Thoracic aorta (tissue), 2 donors: ENCODE measurements around the gene COPS9. TPM values are rescaled to one million over a fixed set of nuclear protein-coding genes. Genes with fewer than 3 reads are reported as not detected.

Experiments
- ATAC-seq: fragments of 150-250 bp; one replicate; pipeline ENCODE4 v1.8.0; 2017; ENCODE audit warnings: low read depth; ENCODE audit not compliant: insufficient number of reproducible peaks, low FRiP score
- DNase-seq: peaks from one replicate; pipeline ENCODE4 v3.0.0-alpha.2; 2020; ENCODE audit warnings: low spot score
- H3K27ac ChIP-seq, 2 donors: fragments of 200-600 bp; sonication (generic); 1 replicate in 1 of 2; 2 replicates in 1 of 2; pipeline ENCODE4 v1.5.1; 2016; ENCODE audit warnings: mild to moderate bottlenecking in 2 of 2, moderate library complexity in 2 of 2
- H3K27me3 ChIP-seq: fragments of 200-600 bp; sonication (generic); replicated peaks from 2 replicates; pipeline ENCODE4 v1.6.0; 2016; ENCODE audit warnings: mild to moderate bottlenecking; ENCODE audit not compliant: insufficient read depth
- H3K36me3 ChIP-seq: fragments of 200-600 bp; sonication (generic); one replicate; pipeline ENCODE4 v1.5.1; 2016
- H3K4me1 ChIP-seq, 2 donors: fragments of 200-600 bp; sonication (generic); 1 replicate in 1 of 2; 2 replicates in 1 of 2; pipeline versions ENCODE4 v1.5.1 to v1.6.0; 2016; ENCODE audit warnings: low read depth in 2 of 2, mild to moderate bottlenecking in 1 of 2; ENCODE audit not compliant: control insufficient read depth in 1 of 2
- H3K4me3 ChIP-seq: fragments of 200-600 bp; sonication (generic); 2 replicates; pipeline ENCODE4 v1.5.1; 2016; ENCODE audit warnings: mild to moderate bottlenecking
- H3K9me3 ChIP-seq: fragments of 200-600 bp; sonication (generic); 2 replicates; pipeline ENCODE4 v1.5.1; 2016
- CTCF ChIP-seq: fragments of 200-600 bp; sonication (generic); IDR thresholded peaks from one replicate; pipeline ENCODE4 v1.5.1; 2019; ENCODE audit warnings: antibody characterized with exemption
- total RNA-seq, 2 donors: library from RNA; depleted of rRNA; stranded (reverse); fragments of >200 nt; gene quantifications; one replicate each; pipeline versions ENCODE4 v1.1.0 to v1.2.3, GENCODE V29; 2016

Gene COPS9
- total RNA-seq, 2 donors from 2014 or later: 101 to 115 TPM

- ATAC-seq (no peak), DNase-seq (no peak)
- no peak for TF ChIP-seq CTCF
- no peaks in the 10 kb centered on the region for H3K27me3 ChIP-seq
- H3K36me3 ChIP-seq: no peaks in the 10 kb centered on the region
- no peaks in the 10 kb centered on the region for H3K4me1 ChIP-seq
- no peak overlapping the region for H3K4me3 ChIP-seq
- H3K9me3 ChIP-seq: no peaks in the 10 kb centered on the region
- H3K27ac ChIP-seq: no peak overlapping the region
Measured at GRCh38 chr2:240114233-240114632, 21.9 kb downstream of the COPS9 start.

GRCh38 chr2:240112914-240113690 lies 23.0 kb downstream of the COPS9 start:
- no peaks in the 10 kb centered on the region for H3K36me3 ChIP-seq
- no peak for DNase-seq
- no peak overlapping the region for H3K4me3 ChIP-seq
- H3K27ac ChIP-seq: no peak overlapping the region
- H3K4me1 ChIP-seq: no peaks in the 10 kb centered on the region
- H3K9me3 ChIP-seq: no peaks in the 10 kb centered on the region
- no peak for ATAC-seq
- no peaks in the 10 kb centered on the region for H3K27me3 ChIP-seq
- no peak for TF ChIP-seq CTCF

GRCh38 chr2:240111253-240111652 lies 24.9 kb downstream of the COPS9 start:
- TF ChIP-seq CTCF: no peak
- Histone ChIP-seq H3K4me3 (no peak overlapping the region), H3K4me1 (no peaks in the 10 kb centered on the region), H3K27ac (no peak overlapping the region), H3K9me3 (no peaks in the 10 kb centered on the region), H3K27me3 (no peaks in the 10 kb centered on the region), H3K36me3 (no peaks in the 10 kb centered on the region)
- DNase-seq (no peak), ATAC-seq (no peak)

- DNase-seq (no peak), ATAC-seq (no peak)
- no peak overlapping the region for H3K4me3 ChIP-seq
- H3K9me3 ChIP-seq: no peaks in the 10 kb centered on the region
- no peaks in the 10 kb centered on the region for H3K36me3 ChIP-seq
- no peaks in the 10 kb centered on the region for H3K27me3 ChIP-seq
- no peak for TF ChIP-seq CTCF
- H3K27ac ChIP-seq: no peak overlapping the region
- no peaks in the 10 kb centered on the region for H3K4me1 ChIP-seq
Measured at GRCh38 chr2:240109386-240109785, 26.7 kb downstream of the COPS9 start.

- H3K36me3 ChIP-seq: no peaks in the 10 kb centered on the region
- no peak for TF ChIP-seq CTCF
- no peak for ATAC-seq
- H3K9me3 ChIP-seq: no peaks in the 10 kb centered on the region
- H3K4me3 ChIP-seq: no peak overlapping the region
- H3K27ac ChIP-seq: no peak overlapping the region
- DNase-seq: no peak
- no peaks in the 10 kb centered on the region for H3K4me1 ChIP-seq
- H3K27me3 ChIP-seq: no peaks in the 10 kb centered on the region
Measured at GRCh38 chr2:240107477-240107796, 28.7 kb downstream of the COPS9 start.
